Mononuclear cell (primary cell): ENCODE data around the gene ZNF467. TPM values are rescaled to one million over a fixed set of nuclear protein-coding genes. Genes with fewer than 3 reads are reported as not detected.
A peak's percentile ranks its signal among the peaks of the same experiment; 100 is the strongest.

ENCODE experiments used
- H3K27me3 ChIP-seq: 2 replicates; pipeline ENCODE4 v1.6.0; 2011; ENCODE audit warnings: low read length, control low read depth; ENCODE audit not compliant: insufficient read depth
- H3K4me1 ChIP-seq: 2 replicates; pipeline ENCODE4 v1.5.1; 2011; ENCODE audit warnings: mild to moderate bottlenecking, low read length, control low read depth; ENCODE audit not compliant: insufficient read depth
- H3K4me3 ChIP-seq: 2 replicates; pipeline ENCODE4 v1.5.1; 2011; ENCODE audit warnings: mild to moderate bottlenecking, low read length, moderate library complexity
- H3K9me3 ChIP-seq: 2 replicates; pipeline ENCODE4 v1.5.1; 2011; ENCODE audit warnings: low read depth, mild to moderate bottlenecking, control low read depth, low read length
- total RNA-seq: library from RNA; depleted of rRNA; stranded (reverse); fragments of >200 nt; gene quantifications from one replicate; pipeline ENCODE4 v1.2.3, GENCODE V29; 2012

Gene ZNF467
- total RNA-seq, 1 donor, result 6.8 TPM

DNA sequence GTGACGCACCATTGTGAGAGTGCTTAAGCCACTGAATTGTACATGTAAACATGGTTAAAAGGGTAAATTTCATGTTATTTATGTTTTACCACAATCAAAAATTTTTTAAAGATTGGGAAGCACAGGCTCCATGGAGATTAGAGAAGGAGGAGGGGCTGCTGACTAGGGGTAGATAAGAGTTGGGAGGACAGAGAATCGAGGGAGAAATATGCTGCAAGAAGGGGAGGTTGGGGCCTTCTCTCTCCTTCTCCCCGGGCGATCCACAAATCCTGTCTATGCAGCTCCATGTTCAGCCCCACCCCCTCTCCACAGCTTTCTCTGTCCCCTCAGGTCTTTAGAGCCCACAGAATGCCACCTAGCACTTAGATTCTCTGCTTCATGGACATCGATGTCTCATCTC lies 12.1 kb downstream of the ZNF467 start:
- Histone ChIP-seq H3K4me3 (no peak overlapping the region), H3K27me3 (no peaks in the 10 kb centered on the region)

DNA sequence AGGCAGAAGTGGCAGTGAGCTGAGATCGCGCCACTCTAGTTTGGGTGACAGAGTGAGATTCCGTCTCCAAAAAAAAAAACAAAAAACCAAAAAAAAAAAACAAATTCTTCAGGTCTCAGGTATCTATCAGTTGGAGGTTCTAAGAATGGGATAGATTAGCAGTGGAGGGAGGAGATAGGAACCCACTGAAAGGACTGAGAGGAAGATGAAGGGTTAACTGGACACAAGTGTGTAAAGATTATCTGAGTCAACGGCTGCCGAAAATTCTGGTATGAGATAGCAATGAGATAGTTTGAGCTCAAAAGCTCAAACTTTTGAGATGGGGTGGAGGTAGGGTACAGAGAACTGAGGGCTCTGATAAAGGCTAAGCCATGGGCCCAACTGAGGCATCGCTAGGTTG lies 12.8 kb downstream of the ZNF467 start:
- Histone ChIP-seq H3K27me3 (no peaks in the 10 kb centered on the region), H3K4me1 (no peaks in the 10 kb centered on the region), H3K9me3 (no peaks in the 10 kb centered on the region), H3K4me3 (no peak overlapping the region)

More for the DNA sequence above, 12.1 kb downstream of the ZNF467 start:
- Histone ChIP-seq H3K4me1 (no peaks in the 10 kb centered on the region), H3K9me3 (no peaks in the 10 kb centered on the region)

DNA sequence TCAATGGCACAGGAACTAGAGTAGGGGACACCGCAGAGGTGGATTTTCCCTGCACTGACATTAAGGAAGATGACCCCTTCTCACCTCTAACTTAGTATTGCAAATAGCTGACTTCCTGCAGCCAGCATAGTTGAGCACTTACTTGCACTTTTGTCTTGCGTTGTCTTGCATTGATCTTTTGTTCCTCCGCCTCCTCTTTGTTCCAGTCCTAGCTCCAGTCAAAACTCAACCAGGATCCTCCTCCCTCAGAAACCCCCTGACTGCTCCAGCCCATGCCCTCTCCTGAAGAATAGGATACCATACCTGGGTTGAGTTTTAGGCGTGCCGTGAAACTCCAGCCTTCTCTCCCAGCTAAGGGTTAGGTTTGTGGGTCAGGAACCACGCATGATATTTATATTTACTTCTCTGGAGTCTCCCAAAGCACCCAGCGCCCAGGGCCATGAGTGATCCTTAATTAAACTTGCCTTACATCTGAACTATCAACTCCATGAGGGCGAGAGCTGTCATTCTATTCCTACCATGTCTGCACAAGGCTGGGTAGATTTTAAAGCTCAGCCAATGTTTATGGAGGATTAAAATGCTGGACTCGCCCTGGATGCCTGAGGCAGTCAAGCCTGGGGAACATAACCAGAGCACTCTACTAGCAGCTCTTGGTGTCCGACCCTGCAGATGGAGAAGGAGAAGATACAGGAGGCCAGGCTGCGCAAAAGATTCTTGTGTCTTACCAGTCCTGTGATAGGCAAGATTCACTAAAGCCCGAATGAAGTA lies 14.1 kb downstream of the ZNF467 start:
- Histone ChIP-seq H3K4me3 (no peak overlapping the region), H3K27me3 (no peaks in the 10 kb centered on the region), H3K4me1 (no peaks in the 10 kb centered on the region), H3K9me3 (no peaks in the 10 kb centered on the region)

DNA sequence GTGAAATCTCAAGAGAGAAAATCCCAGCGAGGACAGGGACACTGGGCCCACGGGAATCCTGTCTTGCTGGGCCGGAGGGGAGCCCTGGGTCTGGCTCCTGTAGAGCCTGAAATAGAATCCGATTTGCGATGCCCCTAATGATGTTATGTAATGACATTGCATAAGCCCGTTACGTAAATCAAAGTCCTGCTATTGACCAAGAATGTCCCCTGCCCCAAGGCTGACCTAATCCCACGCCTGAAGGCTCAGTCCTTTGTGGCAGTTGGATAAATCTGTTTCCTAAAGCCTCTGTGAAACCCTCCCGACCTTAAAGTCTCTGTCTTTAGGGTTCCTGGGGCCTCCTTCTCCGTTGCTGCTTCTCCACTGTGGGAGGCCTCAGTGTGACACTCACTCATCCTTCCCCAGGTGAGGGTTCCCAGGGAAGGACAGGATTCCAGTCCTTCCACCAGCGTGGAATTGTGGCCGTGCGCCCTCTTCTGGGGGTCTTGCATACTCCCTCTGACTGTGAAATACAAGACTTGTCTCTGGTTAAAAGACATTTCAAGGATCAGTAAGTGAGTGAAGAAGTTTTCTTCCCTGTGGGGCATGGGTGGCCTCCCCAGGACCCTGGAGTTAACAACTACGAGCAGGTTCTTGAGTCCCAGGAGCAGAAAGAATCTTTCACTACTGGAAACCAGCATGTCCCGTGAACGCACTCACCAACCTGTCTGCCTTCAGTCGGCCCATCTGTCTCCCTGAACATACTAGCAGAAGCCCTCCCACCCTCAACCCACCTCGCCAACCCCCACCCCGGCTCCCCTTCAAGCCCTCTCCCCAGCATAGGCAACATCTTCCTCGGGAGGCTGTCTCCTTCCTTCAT lies 19.8 kb downstream of the ZNF467 start:
- H3K9me3 ChIP-seq, result no peaks in the 10 kb centered on the region
- no peaks in the 10 kb centered on the region for H3K27me3 ChIP-seq
- peaks cover 17% of the 10 kb centered on the region for H3K4me1 ChIP-seq
- no peak overlapping the region for H3K4me3 ChIP-seq

DNA sequence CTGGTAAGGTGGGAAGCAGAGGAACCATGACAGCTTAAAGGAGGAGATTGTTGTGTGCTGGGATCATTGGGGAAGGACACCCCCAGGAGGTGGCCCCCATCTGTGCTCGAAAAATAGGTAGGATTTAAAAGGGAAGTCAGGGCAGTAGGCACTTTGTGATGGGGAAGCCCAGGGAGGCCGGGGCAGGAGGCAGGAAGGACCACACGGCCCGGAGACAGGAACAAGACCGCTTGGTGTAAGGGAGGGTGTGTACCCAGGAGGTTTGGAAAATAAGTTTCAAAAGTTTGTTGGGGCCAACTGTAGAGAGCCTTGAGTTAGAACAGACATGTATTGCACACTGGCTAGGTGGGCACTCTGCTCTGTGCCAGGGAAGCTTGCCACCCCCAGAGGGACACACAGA lies 20.7 kb downstream of the ZNF467 start:
- Histone ChIP-seq H3K4me1 (peaks cover 17% of the 10 kb centered on the region), H3K27me3 (no peaks in the 10 kb centered on the region), H3K4me3 (no peak overlapping the region)

DNA sequence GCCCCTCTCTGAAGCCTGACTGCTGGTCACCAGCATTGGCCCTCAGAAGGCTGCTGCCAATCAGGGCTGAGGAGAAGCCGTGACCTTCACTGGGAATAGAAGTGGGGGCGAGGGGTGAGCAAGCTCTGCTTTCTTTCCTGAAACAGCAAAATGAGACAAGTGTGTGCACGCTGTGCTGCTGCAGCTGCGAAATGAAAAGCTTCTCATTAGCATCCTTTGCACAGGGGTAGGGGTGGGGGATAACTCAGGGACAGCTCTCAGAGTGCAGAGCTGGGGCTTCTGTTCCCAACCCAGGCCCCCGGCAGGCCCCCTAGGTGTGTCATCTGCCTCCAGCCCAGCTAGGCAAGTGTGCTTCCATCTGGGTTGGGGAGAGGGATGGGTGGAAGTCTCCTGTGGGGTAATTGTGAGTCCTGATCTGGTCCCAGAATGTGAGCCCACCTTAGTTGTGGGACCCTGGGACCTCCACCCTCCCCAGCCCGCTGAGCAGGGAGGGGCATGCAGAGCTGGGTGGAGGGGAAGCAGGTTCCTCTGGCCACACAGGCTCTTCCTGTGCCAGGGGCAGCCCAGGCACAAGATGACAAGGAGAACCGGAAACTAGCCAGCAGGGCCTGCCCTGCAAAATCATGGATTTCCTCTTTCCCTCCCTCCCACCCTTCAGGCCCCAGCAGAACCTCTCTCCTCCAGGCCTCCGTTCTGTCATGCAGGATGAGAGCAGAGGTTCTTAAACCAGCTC lies 22.2 kb downstream of the ZNF467 start:
- H3K9me3 ChIP-seq, result no peaks in the 10 kb centered on the region
- no peak overlapping the region for H3K4me3 ChIP-seq
- H3K4me1 ChIP-seq, result peaks cover 17% of the 10 kb centered on the region
- no peaks in the 10 kb centered on the region for H3K27me3 ChIP-seq

More for the DNA sequence above, 20.7 kb downstream of the ZNF467 start:
- H3K9me3 ChIP-seq, result no peaks in the 10 kb centered on the region

DNA sequence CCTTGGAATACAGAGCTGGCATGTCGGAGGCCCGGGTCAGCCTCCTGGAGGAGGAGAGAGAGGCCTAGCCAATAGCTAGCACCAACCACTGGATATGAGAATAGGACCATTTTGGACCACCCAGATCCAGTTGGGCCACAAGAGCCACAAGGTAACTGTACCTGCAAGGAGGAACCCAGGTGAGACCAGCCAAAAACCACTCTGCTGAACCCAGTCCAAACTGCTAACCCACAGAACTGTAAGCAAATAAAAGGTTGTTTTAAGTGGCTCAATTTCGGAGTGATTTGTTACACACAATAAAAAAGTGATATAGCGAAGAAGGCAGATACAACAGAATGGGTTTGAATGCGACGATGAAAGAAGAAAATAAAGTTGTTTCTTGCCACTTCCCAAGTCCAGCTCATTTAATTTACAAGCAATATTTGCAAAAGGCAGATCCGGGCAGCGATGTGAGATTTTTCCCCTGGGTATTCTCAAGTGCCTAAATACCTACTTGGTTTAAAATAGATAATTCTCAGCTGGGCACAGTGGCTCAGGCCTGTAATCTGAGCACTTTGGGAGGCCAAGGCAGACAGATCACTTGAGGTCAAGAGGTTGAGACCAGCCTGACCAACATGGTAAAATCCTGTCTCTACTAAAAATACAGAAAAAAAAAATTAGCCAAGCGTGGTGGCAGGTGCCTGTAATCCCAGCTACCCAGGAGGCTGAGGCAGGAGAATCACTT lies 23.1 kb downstream of the ZNF467 start:
- no peaks in the 10 kb centered on the region for H3K9me3 ChIP-seq
- peaks cover 17% of the 10 kb centered on the region for H3K4me1 ChIP-seq
- H3K4me3 ChIP-seq, result no peak overlapping the region
- H3K27me3 ChIP-seq, result no peaks in the 10 kb centered on the region

DNA sequence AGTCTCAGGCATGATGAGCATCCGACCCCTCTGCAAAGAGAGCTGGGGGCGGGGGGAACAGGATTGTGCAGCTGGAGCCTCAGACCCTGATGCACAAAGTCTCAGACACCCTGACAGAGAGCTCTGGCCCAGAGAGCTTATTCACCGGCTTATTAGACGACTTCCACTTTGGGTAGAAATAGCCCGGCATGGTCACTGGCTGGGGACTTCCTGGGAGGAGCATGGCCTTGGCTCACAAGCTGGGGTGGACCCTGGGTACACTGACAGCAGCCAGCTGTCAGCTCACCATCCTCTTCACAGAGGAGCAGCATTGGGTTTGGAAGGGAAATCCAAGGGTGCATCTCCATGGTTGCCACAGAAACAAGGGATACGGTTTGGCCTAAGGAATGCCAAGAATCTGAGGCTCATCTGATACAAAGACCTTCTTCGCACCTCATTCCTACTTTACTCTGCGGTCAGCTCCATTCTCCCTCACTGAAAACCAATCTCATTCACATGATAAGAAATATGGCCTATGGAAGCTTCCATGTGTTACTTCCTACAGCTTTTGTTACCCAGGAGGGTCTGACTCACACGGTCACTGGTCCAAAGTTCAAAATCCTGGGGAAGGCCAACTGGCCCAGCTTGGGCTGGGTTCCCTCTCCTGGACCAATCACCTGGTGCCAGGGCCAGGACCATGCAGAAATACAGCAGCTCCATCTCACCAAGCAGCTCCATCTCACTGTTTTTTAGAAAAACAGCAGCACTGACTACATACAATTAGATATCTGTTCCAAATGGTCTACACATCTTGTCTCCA lies 25.1 kb downstream of the ZNF467 start:
- Histone ChIP-seq H3K9me3 (no peaks in the 10 kb centered on the region), H3K4me1 (peaks cover 11% of the 10 kb centered on the region), H3K4me3 (no peak overlapping the region), H3K27me3 (no peaks in the 10 kb centered on the region)

DNA sequence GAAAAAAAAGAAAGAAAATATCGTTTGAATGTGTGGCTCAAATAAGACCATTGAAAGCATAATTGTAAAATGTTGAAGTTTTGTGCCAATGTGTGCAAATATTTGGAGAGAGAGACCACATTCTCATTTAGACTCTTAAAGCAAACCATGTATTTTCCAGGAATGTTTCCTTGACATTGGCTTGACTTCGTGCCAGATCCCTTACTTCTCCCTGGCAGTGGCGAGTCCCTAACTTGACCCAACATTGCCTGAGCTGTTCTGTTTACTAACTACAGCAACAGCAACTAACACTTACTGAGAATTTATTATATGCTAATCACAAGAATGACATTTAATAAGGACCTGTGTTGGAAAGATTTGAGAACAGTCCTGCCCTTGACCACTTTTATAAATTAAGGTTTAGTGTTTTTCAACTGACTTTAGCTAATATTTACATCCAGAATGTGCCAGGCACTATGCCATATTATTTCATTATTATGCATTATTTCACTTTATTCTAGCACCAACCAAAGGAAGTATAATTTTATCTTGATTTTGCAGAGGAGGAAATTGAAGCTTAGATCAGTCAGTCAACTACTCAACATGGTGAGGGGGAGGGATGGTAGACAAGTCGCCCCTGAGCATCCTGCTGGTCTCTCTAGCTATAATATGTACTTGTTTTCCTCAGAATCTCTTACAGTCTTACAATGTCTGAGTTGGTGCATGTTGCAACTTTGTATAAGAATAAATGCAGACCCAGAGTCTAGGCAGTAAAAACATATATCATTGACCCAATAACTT lies 29.7 kb downstream of the ZNF467 start:
- Histone ChIP-seq H3K27me3 (peaks cover 15% of the 10 kb centered on the region), H3K4me3 (no peak overlapping the region), H3K4me1 (peaks cover 10% of the 10 kb centered on the region), H3K9me3 (no peaks in the 10 kb centered on the region)

DNA sequence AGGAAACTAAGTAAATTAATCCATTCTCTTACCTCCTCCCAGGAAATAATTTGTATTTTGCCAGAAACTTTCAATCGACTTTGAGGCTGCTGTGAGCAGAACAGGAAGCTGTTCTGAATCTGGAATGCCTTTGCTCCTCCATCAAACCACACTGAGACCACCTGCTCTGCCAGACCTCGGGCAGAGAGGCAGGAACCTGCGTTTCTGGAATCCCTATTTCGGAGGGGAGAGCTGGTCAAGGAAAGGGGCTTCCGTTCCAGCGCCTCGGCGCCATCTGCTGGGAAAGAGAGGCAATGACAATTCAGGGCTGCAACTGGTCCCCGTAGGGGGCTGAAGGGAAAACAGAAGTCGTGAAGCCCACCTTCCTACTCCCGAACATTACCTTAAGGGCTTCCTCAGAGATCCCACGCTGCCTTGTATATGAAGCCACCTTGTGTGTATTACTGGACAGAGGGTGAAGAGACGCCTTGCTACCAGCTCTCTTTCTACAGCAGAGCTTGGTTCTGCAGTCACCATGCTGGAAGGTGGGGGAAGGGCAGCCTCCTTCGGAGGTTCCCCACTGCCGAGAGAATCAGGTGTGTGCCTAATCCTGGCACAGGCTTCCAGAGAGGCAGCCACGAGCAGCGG lies 31.2 kb downstream of the ZNF467 start:
- H3K4me1 ChIP-seq, result peaks cover 10% of the 10 kb centered on the region
- peak overlapping the region; percentile 14 for H3K4me3 ChIP-seq
- H3K9me3 ChIP-seq, result no peaks in the 10 kb centered on the region
- peaks cover 15% of the 10 kb centered on the region for H3K27me3 ChIP-seq

DNA sequence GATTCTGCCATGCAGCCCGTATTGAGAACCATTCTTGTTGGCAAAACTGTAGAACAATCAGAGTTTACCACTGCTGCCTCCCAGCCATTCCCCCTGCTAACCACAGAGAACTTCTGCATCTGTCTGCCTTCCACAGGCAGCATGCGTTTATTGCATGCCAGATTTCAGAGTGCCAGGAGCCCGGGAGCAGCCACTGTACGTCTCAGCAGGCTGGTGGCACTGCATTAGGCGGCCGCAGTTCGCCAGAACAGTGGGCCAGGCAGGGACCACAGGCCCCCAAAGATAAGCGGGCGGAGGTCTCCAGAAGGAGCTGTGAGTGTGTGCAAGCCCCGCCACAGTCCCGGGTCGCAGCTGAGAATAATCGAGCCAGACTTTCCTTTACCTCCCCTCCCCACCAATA lies 31.8 kb downstream of the ZNF467 start:
- no peaks in the 10 kb centered on the region for H3K9me3 ChIP-seq
- peak overlapping the region; percentile 14 for H3K4me3 ChIP-seq
- H3K4me1 ChIP-seq, result peaks cover 10% of the 10 kb centered on the region
- peaks cover 15% of the 10 kb centered on the region for H3K27me3 ChIP-seq

DNA sequence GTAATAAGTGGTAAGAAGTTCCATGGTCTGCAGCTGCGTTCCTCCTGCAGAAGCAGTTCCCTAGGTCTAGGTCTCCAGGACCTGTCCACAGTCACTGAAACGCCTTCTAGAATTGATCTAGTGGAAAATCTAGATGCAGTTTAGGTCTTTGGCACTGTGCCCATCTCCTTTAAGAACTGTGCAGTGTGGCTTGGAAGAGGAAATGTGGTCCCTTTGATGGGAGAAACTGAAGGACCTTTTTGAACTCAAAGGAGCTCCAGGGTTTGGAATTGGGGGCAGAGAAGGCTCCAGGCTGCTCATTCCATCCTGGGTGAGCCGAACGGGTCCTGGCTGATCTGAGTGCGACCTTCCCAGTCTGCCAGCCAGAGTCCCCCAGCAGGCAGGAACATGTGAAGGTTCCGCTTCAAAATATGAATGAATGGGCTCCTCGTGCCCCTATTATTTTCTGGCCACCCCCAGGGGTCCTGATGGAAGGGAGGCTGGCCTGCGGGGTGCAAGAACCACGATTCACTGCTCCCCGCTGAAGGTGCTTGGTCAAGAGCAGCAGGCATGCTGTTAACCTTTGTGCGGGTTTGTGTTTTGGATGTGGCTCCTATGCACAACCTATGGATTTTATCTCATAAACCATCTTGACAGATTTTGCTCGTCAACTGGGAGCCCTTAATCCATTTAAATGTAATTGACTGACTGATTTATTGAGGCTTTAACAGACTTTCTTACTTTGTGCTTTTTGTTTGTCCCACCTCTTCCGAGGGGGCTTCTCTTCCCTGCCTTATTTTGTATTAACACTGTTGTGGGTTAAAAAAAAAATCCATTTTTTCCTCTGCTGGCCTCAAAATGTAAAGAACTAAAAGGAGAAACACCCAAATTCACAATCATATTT lies 36.7 kb downstream of the ZNF467 start:
- Histone ChIP-seq H3K4me1 (peaks cover 2% of the 10 kb centered on the region), H3K4me3 (no peak overlapping the region), H3K9me3 (no peaks in the 10 kb centered on the region), H3K27me3 (peaks cover 12% of the 10 kb centered on the region)
